Sigmoid colon (tissue), 4 donors: ENCODE data around the gene RIN2.

Source experiments
- CTCF ChIP-seq, 4 experiments: fragments of 450-650 bp in 3 of 4; fragments of 200-600 bp in 1 of 4; IDR thresholded peaks; one replicate each; pipeline ENCODE4 v1.5.1; 2016 to 2019; ENCODE audit warnings: antibody characterized with exemption in 4 of 4, mild to moderate bottlenecking in 3 of 4, moderate library complexity in 2 of 4
- EP300 ChIP-seq, 4 donors: sonication (generic); formaldehyde crosslinking; IDR thresholded peaks; one replicate each; pipeline ENCODE4 v1.6.1; 2017; ENCODE audit warnings: antibody characterized with exemption in 4 of 4
- POLR2A ChIP-seq, 2 donors: fragments of 450-650 bp; IDR thresholded peaks; one replicate each; pipeline ENCODE4 v1.6.1; 2016; ENCODE audit warnings: antibody characterized with exemption in 2 of 2, mild to moderate bottlenecking in 2 of 2, moderate library complexity in 2 of 2
- POLR2AphosphoS5 ChIP-seq, 4 donors: sonication (generic); formaldehyde crosslinking; IDR thresholded peaks; one replicate each; pipeline ENCODE4 v1.6.1; 2017; ENCODE audit warnings: antibody characterized with exemption in 4 of 4

- TF ChIP-seq CTCF (IDR thresholded peaks at IDR 0.05): no peak
- no peak for TF ChIP-seq EP300 (IDR thresholded peaks at IDR 0.05)
- no peak for TF ChIP-seq POLR2AphosphoS5 (IDR thresholded peaks at IDR 0.05)
- TF ChIP-seq POLR2A (IDR thresholded peaks at IDR 0.05): no peak
These were observed 39.2 kb upstream of the RIN2 start for GRCh38 chr20:19718880-19719279.
